Mammary epithelial cell (primary cell): ENCODE results near the gene GSC2.

Experiments
- EZH2 ChIP-seq: IDR thresholded peaks from 2 replicates; pipeline ENCODE4 v1.6.1; 2012; ENCODE audit warnings: low read length, inconsistent platforms, borderline replicate concordance
- TF ChIP-seq, protein P1 (sequence below), 2 donors: IDR thresholded peaks in 1 of 2; conservative IDR thresholded peaks in 1 of 2; 2 replicates each; pipeline ENCODE4 v1.5.1; 2011 to 2012; ENCODE audit warnings: inconsistent platforms in 2 of 2, low read length in 2 of 2, mild to moderate bottlenecking in 2 of 2, control low read depth in 1 of 2, low read depth in 1 of 2; ENCODE audit not compliant: insufficient read depth in 1 of 2; ENCODE audit errors: extremely low read depth in 1 of 2

DNA sequence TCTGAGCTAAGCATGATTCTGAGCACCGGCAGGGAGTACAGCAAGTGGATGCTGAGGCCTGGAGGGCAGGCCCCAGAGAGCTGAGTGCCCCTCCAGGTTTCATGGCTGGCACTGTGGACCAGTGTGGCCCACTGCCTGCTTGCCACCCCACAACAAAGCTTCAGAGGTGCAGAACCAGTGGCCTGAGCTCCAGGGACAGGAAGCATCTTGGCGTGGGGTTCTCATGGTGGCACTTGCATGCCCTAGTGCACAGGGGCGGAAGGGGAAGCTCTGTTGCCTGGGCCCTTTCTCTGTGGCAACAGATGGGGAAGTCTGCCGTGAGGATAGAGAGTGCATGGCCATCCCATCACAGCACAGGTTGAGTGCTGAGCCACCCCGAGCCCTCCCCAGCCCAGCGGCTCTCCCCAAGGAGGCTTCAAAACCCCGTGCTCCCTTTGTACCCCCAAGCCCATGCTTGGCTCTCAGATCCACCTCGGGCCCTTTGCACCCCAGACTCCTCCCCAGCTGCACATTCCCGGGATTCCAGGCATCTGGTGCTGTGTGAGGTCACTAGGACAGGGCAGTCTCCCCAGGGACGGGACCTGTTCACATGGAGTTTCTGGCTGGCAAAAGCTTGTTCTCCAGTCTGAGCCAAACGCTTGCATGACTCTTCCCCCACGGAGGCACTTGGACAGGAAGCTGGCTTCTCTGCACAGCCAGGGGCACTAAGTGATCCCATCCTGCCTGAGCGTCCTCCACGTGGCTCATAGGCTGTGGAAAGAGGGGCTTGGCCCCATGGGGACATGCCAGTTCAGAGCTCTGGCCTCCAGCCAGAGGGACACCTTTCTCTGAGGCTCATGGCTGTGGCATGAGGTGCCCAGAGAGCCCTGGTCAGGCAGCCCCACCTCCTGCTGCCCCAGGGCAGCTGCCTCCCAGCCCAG lies 24.3 kb upstream of the GSC2 start:
- TF ChIP-seq, protein P1, sequence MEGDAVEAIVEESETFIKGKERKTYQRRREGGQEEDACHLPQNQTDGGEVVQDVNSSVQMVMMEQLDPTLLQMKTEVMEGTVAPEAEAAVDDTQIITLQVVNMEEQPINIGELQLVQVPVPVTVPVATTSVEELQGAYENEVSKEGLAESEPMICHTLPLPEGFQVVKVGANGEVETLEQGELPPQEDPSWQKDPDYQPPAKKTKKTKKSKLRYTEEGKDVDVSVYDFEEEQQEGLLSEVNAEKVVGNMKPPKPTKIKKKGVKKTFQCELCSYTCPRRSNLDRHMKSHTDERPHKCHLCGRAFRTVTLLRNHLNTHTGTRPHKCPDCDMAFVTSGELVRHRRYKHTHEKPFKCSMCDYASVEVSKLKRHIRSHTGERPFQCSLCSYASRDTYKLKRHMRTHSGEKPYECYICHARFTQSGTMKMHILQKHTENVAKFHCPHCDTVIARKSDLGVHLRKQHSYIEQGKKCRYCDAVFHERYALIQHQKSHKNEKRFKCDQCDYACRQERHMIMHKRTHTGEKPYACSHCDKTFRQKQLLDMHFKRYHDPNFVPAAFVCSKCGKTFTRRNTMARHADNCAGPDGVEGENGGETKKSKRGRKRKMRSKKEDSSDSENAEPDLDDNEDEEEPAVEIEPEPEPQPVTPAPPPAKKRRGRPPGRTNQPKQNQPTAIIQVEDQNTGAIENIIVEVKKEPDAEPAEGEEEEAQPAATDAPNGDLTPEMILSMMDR (conservative IDR thresholded peaks at IDR 0.05 in 1 of 2, IDR thresholded peaks at IDR 0.05 in 1 of 2; ENCODE audit: extremely low read depth in 1 of 2, insufficient read depth in 1 of 2, low read depth in 1 of 2, low read length in 2 of 2), result no peak
- no peak for TF ChIP-seq EZH2
